ENCODE results near the gene C1QA. TPM values are rescaled to one million over a fixed set of nuclear protein-coding genes. Genes with fewer than 3 reads are reported as not detected.

C1QA gene
- total RNA-seq, 4 donors from 2014 or later, result 7.2 to 24.3 (median 16.4) TPM

GRCh38 chr1:22651941-22652856 lies 15.8 kb downstream of the C1QA start:
- no peaks in the 10 kb centered on the region for H3K36me3 ChIP-seq
- no peak for TF ChIP-seq POLR2A (IDR thresholded peaks at IDR 0.05)
- TF ChIP-seq, protein P1, sequence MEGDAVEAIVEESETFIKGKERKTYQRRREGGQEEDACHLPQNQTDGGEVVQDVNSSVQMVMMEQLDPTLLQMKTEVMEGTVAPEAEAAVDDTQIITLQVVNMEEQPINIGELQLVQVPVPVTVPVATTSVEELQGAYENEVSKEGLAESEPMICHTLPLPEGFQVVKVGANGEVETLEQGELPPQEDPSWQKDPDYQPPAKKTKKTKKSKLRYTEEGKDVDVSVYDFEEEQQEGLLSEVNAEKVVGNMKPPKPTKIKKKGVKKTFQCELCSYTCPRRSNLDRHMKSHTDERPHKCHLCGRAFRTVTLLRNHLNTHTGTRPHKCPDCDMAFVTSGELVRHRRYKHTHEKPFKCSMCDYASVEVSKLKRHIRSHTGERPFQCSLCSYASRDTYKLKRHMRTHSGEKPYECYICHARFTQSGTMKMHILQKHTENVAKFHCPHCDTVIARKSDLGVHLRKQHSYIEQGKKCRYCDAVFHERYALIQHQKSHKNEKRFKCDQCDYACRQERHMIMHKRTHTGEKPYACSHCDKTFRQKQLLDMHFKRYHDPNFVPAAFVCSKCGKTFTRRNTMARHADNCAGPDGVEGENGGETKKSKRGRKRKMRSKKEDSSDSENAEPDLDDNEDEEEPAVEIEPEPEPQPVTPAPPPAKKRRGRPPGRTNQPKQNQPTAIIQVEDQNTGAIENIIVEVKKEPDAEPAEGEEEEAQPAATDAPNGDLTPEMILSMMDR (IDR thresholded peaks at IDR 0.05), result no peak
- TF ChIP-seq EP300 (IDR thresholded peaks at IDR 0.05), result no peak
- no peak for TF ChIP-seq POLR2AphosphoS5 (IDR thresholded peaks at IDR 0.05)
- no peak overlapping the region for H3K27ac ChIP-seq
- peaks cover 33% of the 10 kb centered on the region for H3K27me3 ChIP-seq
- H3K9me3 ChIP-seq, result no peaks in the 10 kb centered on the region
- no peaks in the 10 kb centered on the region for H3K4me1 ChIP-seq
- 76% methylated on average over 14 of the region's 15 CpGs for WGBS
- no peak overlapping the region for H3K4me3 ChIP-seq
- no peak for DNase-seq (ENCODE audit: low spot score in 2 of 2)

DNA sequence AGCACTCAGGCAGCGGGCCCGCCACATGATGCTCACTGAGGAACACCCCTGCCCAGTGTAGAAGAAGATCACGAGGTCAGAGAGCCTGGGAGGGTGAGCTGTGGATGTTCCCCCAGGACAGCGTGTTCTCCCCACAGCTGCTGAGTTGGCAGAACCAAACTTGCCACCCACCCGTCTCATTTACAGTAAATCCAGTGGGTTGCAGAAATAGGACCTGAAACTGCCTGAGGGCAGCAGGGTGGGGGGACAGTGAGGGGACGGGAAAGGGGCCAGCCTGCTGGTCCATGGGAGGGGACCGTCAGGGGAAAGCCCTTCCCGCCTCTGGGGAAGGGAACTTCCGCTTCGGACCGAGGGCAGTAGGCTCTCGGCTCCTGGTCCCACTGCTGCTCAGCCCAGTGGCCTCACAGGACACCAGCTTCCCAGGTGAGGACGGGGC lies 16.5 kb downstream of the C1QA start, which contains the start of gene C1QB:
C1QB (plus strand) TSS at position 356 of the 436 bp plus-strand sequence. CDS start 6,227 bp downstream, outside the sequence.
- TF ChIP-seq POLR2AphosphoS5 (IDR thresholded peaks at IDR 0.05) (no peak), POLR2A (IDR thresholded peaks at IDR 0.05) (peak in 1 of 2 donors; percentile 24)
- H3K4me3 ChIP-seq, result peak within 1 kb of the TSS; percentile 32
- peaks cover 40% of the 10 kb centered on the region for H3K27me3 ChIP-seq

GRCh38 chr1:22654692-22655091 lies 18.3 kb downstream of the C1QA start:
- 54% methylated on average over 5 of the region's 5 CpGs for WGBS
- peaks cover 44% of the 10 kb centered on the region for H3K27me3 ChIP-seq
- no peaks in the 10 kb centered on the region for H3K9me3 ChIP-seq
- DNase-seq (ENCODE audit: low spot score in 2 of 2), result no peak
- no peak overlapping the region for H3K27ac ChIP-seq
- H3K4me3 ChIP-seq, result peak overlapping the region; percentile 32
- no peak for TF ChIP-seq EP300 (IDR thresholded peaks at IDR 0.05)
- no peak for TF ChIP-seq POLR2AphosphoS5 (IDR thresholded peaks at IDR 0.05)
- no peak for TF ChIP-seq POLR2A (IDR thresholded peaks at IDR 0.05)
- TF ChIP-seq, protein P1 (IDR thresholded peaks at IDR 0.05), result no peak
- H3K4me1 ChIP-seq, result no peaks in the 10 kb centered on the region
- H3K36me3 ChIP-seq, result no peaks in the 10 kb centered on the region

More for the DNA sequence above, 16.5 kb downstream of the C1QA start, which contains the start of gene C1QB:
- H3K36me3 ChIP-seq, result no peaks in the 10 kb centered on the region
- 68% methylated on average over 13 of the region's 13 CpGs for WGBS
- no peaks in the 10 kb centered on the region for H3K9me3 ChIP-seq
- no peaks in the 10 kb centered on the region for H3K4me1 ChIP-seq
- DNase-seq (ENCODE audit: low spot score in 2 of 2), result no peak
- peak within 1 kb of the TSS; percentile 13 for H3K27ac ChIP-seq

GRCh38 chr1:22658385-22659163 lies 22.1 kb downstream of the C1QA start:
- peaks cover 37% of the 10 kb centered on the region for H3K27me3 ChIP-seq
- WGBS, result 72% methylated on average over 3 of the region's 3 CpGs

DNA sequence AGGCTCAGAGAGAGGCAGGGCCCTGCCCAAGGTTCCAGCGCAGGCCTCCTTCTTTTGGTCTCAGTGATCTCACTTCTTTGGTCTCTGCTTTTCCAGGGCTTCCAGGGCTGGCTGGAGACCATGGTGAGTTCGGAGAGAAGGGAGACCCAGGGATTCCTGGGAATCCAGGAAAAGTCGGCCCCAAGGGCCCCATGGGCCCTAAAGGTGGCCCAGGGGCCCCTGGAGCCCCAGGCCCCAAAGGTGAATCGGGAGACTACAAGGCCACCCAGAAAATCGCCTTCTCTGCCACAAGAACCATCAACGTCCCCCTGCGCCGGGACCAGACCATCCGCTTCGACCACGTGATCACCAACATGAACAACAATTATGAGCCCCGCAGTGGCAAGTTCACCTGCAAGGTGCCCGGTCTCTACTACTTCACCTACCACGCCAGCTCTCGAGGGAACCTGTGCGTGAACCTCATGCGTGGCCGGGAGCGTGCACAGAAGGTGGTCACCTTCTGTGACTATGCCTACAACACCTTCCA lies 24.4 kb downstream of the C1QA start:
- peaks cover 27% of the 10 kb centered on the region for H3K27me3 ChIP-seq
- no peak for DNase-seq (ENCODE audit: low spot score in 2 of 2)
- H3K4me3 ChIP-seq, result no peak overlapping the region
- TF ChIP-seq EP300 (IDR thresholded peaks at IDR 0.05) (no peak), POLR2A (IDR thresholded peaks at IDR 0.05) (no peak), POLR2AphosphoS5 (IDR thresholded peaks at IDR 0.05) (no peak)
- TF ChIP-seq, protein P1 (IDR thresholded peaks at IDR 0.05), result no peak
- H3K36me3 ChIP-seq, result no peaks in the 10 kb centered on the region
- no peaks in the 10 kb centered on the region for H3K9me3 ChIP-seq
- 96% methylated on average over 17 of the region's 19 CpGs for WGBS
- H3K27ac ChIP-seq, result no peak overlapping the region
- no peaks in the 10 kb centered on the region for H3K4me1 ChIP-seq

More at GRCh38 chr1:22658385-22659163, 22.1 kb downstream of the C1QA start:
- Histone ChIP-seq H3K36me3 (no peaks in the 10 kb centered on the region), H3K9me3 (no peaks in the 10 kb centered on the region), H3K4me1 (no peaks in the 10 kb centered on the region), H3K27ac (no peak overlapping the region), H3K4me3 (no peak overlapping the region)
- TF ChIP-seq POLR2AphosphoS5 (IDR thresholded peaks at IDR 0.05) (no peak), POLR2A (IDR thresholded peaks at IDR 0.05) (no peak), EP300 (IDR thresholded peaks at IDR 0.05) (no peak)
- TF ChIP-seq, protein P1 (IDR thresholded peaks at IDR 0.05), result no peak
- no peak for DNase-seq (ENCODE audit: low spot score in 2 of 2)
